Head of caudate nucleus (tissue), 42 donors: ENCODE measurements around the gene CAMP.
"Not testable (repeated sequence)": the region's sequence is repeated elsewhere in the genome, so short reads cannot be mapped to it uniquely, and the experiment has no call there.

ENCODE experiments used
- DNase-seq, 42 donors: peaks; one replicate each; pipeline versions ENCODE4 v3.0.0 to v3.0.0-alpha.2; 2020 to 2021; ENCODE audit warnings: mixed read lengths in 7 of 42
- intact Hi-C: fragments of 100-400 bp; cut with DNase I; formaldehyde crosslinking; loops from one replicate; pipeline ENCODE4 v1.15.0; 2022

CAMP gene

DNA sequence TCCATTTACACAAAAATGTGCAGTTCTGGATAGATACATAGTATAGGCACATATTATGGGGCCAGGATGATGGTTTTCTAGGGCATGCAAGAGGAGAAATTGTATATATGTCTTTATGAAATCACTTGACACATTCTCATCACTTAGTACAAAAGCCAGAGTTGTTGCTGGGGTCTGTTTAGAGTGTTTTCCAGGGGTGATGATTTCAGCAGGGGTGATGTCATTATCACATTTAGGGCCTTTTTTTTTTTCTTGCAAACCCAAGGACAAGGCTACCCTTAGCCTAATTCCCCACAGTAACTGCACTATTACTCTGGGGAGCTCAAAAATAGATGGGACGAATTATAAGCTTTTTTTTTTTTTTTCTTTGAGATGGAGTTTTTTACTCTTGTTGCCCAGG lies 21.2 kb downstream of the CAMP start:
- intact Hi-C loops = no loop called here
- DNase-seq = no peak

DNA sequence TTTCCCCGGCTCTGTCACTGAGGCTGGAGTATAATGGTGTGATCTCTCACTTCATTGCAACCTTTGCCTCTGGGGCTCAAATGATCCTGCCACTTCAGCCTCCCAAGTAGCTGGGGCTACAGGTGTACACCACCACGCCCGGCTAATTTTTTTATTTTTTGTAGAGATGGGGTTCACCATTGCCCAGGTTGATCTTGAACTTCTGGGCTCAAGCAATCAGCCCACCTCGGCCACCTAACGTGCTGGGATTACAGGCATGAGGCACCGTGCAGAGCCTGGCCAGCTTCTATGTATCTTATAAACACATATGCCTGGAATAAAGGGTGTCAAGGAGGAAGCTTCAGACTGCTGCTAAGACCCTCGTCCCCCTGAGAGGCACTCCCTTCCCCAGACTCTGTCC lies 21.8 kb downstream of the CAMP start:
- no peak for DNase-seq
- intact Hi-C loops = no loop called here

GRCh38 chr3:48247401-48247811 lies 24.1 kb downstream of the CAMP start:
- DNase-seq = no peak
- intact Hi-C loops = no loop called here

DNA sequence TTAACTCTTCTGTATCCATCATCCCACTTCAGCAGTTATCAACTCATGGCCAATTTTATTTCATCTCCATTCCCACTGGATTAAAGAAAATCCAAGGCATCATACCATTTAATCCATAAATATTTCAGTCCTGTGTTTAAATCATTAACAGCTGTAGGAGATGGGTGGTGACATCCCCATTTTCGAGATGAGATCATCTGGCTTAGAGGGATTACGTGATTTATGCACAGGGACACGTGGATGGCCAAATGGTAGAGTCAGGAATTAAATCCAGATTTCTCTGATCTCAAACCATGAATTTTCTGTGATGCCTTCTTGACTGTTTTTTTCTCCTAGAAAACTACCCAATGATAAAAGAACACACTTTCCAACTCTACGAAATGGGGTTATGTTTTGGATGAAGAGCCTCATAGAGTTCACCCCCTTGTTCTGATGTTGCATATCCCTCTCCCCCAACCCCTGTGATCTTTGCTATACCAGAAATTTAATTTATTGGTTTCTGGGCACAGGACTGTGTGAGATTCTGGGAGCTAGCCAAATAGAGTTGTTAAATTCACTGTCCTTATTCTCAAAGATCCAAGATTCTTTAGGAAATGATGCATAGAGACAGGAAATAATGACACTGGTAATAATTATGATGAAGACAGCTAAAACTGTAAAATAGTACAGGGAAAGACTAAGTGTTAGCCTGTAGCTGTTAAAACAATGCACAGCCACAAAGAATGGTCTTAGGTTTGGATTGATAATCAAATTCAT lies 25.0 kb downstream of the CAMP start:
- DNase-seq = no peak
- intact Hi-C loops = no loop called here

GRCh38 chr3:48256557-48256956 lies 33.3 kb downstream of the CAMP start:
- intact Hi-C loops = no loop called here
- no peak for DNase-seq

- DNase-seq = no peak
- intact Hi-C loops = no loop called here
These were observed 35.2 kb downstream of the CAMP start for GRCh38 chr3:48258530-48258929.

DNA sequence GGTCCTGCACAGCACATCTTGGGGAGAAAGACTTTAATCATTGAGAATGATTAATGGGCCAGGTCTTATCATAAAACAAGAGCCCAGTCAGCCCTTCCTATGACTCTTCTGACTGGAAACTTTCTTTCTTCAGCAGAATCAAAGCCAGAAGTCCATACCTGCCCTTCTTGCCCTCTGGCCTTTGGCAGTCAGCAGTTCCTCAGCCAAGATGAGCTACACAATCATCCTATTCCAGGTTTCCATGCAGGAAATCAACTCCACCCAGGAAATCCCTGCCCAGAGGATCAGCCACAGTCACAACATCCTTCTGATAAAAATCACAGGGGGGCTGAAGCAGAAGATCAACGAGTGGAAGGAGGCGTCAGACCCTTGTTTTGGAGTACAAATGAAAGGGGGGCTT lies 44.5 kb downstream of the CAMP start:
- intact Hi-C loops = no loop called here
- DNase-seq = no peak

- DNase-seq = peak; percentile 22 to 95 (median 76)
- intact Hi-C loops = no loop called here
These were observed 45.2 kb downstream of the CAMP start for GRCh38 chr3:48268381-48268935.

GRCh38 chr3:48268936-48269561 lies 45.8 kb downstream of the CAMP start:
- DNase-seq = no peak
- intact Hi-C loops = no loop called here

DNA sequence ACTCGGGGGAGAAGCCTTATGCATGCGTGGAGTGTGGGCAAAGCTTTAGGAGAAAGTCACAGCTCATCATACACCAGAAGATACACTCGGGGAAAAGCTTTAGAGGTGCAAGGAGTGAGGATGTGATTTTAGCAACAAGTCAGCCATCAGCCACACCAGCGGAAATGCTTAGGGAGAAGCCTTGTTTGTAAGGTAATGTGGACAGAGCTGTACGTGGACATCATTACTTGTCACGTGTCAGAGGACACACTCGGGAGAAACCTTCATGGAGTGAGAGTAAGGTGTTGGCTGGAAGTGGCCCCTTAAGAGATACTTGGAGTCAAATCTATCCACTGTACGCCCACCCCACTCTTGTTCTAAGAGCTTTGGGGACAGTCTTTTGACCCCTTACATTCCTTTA lies 46.3 kb downstream of the CAMP start:
- intact Hi-C loops = no loop called here
- DNase-seq = no peak

DNA sequence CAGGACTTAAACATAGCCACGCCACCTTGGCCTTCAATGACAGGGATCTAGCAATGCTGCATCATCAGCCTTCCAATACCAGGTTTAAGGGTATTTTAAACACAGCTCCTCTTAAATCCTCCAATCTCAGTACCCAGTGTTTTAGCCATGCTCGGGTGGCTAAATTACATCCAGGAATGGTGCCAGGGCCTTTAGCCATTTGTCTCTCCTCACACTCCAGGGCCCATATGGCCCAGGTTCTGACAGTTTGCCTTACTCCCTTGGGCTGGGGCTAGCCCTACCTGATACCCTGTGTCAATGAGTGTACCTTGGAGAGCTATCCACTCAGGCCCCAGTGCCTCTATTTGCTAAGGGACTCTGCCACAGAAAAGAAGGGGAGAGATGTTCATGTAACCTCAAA lies 47.0 kb downstream of the CAMP start:
- no peak for DNase-seq
- intact Hi-C loops = loop anchor here (2.0 kb wide), 1 partner anchor 164 kb away; no protein-coding TSS in a partner anchor

- intact Hi-C loops = loop anchor here (2.0 kb wide), 1 partner anchor 164 kb away; no protein-coding TSS in a partner anchor
- not testable (repeated sequence) for DNase-seq
These were observed 47.9 kb downstream of the CAMP start for GRCh38 chr3:48271223-48271622.

DNA sequence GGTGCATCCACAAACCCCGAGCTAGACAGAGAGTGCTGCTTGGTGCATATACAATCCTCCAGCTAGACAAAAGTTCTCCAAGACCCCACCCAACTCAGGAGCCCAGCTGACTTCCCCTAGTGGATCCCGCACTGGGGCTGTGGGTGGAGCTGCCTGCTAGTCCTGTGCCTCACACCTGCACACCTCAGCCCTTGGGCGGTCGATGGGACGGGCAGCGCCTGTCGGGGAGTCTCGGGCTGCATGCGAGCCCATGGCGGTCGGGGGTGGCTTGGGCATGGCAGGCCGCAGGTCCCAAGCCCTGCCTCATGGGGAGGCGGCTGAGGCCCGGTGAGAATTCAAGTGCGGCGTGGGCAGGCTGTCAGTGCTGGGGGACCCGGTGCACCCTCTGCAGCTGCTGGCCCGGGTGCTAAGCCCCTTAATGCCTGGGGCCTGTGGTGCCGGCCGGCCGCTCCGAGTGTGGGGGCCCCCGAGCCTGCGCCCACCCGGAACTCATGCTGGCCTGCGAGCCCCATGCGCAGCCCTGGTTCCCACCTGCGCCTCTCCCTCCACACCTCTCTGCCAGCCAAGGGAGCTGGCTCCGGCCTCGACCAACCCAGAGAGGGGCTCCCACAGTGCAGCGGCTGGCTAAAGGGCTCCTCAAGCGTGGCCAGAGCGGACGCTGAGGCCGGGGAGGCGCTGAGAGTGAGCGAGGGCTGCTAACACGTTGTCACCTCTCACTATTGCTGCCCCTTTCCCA lies 48.6 kb downstream of the CAMP start:
- intact Hi-C loops = loop anchor here (2.0 kb wide), 1 partner anchor 163 kb away; no protein-coding TSS in a partner anchor
- no peak for DNase-seq

- DNase-seq = peak in 39 of 42 donors; percentile 10 to 83 (median 59)
- intact Hi-C loops = no loop called here
These were observed 50.4 kb downstream of the CAMP start for GRCh38 chr3:48273594-48274211.

- no peak for DNase-seq
- intact Hi-C loops = no loop called here
These were observed 51.2 kb downstream of the CAMP start for GRCh38 chr3:48274452-48274851.
